MCF 10A (cell line): ENCODE data around the gene CSAD. TPM values are rescaled to one million over a fixed set of nuclear protein-coding genes. Genes with fewer than 3 reads are reported as not detected.

Source experiments
- BruUV-seq: library from RNA; stranded (reverse); fragments of 400-500 nt; replicated peaks from 2 replicates; lab custom pipeline; 2021; lab: Mats Ljungman, UMichigan
- CTCF ChIA-PET: fragments of 300-600 bp; sonication (Branson Sonifier 250); formaldehyde crosslinking; extraction: SDS; loops from one replicate; lab custom pipeline; 2021; ENCODE audit warnings: antibody characterized with exemption, inconsistent platforms; lab: Yijun Ruan, JAX
- POLR2A ChIA-PET: fragments of 300-600, 350-650 bp; sonication (Branson Sonifier 250); formaldehyde crosslinking; extraction: SDS; loops from one replicate; lab custom pipeline; 2020; ENCODE audit warnings: antibody characterized with exemption, inconsistent platforms; lab: Yijun Ruan, JAX
- DNase-seq: peaks from one replicate; pipeline ENCODE4 v3.0.0-alpha.2; 2018; ENCODE audit not compliant: unreplicated experiment
- H3K27ac Mint-ChIP-seq: one replicate; pipeline ENCODE4 v1.8.0; 2022; ENCODE audit warnings: mild to moderate bottlenecking, low read depth, mixed read lengths; ENCODE audit not compliant: unreplicated experiment
- H3K27me3 Mint-ChIP-seq: one replicate; pipeline ENCODE4 v1.8.0; 2022; ENCODE audit warnings: mixed read lengths; ENCODE audit not compliant: insufficient read depth, unreplicated experiment
- H3K36me3 Mint-ChIP-seq: one replicate; pipeline ENCODE4 v1.8.0; 2022; ENCODE audit warnings: mild to moderate bottlenecking, moderate library complexity, mixed read lengths; ENCODE audit not compliant: insufficient read depth, unreplicated experiment
- H3K4me1 Mint-ChIP-seq: one replicate; pipeline ENCODE4 v1.8.0; 2022; ENCODE audit warnings: mixed read lengths; ENCODE audit not compliant: insufficient read depth, unreplicated experiment
- H3K4me3 Mint-ChIP-seq: one replicate; pipeline ENCODE4 v1.8.0; 2022; ENCODE audit warnings: mild to moderate bottlenecking, moderate library complexity, mixed read lengths; ENCODE audit not compliant: unreplicated experiment
- H3K9me3 Mint-ChIP-seq: one replicate; pipeline ENCODE4 v1.8.0; 2022; ENCODE audit warnings: mixed read lengths; ENCODE audit not compliant: unreplicated experiment
- intact Hi-C: fragments of 100-400 bp; cut with micrococcal nuclease; formaldehyde crosslinking; loops from 2 replicates; pipeline ENCODE4 v1.14.1; 2022
- total RNA-seq: library from RNA; stranded (reverse); gene quantifications from 2 replicates; pipeline ENCODE4 v1.2.3, GENCODE V29; 2022
- TF ChIP-seq, protein P1 (sequence below): fragments of 200-600 bp; IDR thresholded peaks from one replicate; pipeline ENCODE4 v1.8.0; 2022; ENCODE audit warnings: antibody characterized with exemption, mild to moderate bottlenecking; ENCODE audit not compliant: unreplicated experiment

CSAD gene
- total RNA-seq, 1 experiment from 2014 or later: 22.7 TPM

DNA sequence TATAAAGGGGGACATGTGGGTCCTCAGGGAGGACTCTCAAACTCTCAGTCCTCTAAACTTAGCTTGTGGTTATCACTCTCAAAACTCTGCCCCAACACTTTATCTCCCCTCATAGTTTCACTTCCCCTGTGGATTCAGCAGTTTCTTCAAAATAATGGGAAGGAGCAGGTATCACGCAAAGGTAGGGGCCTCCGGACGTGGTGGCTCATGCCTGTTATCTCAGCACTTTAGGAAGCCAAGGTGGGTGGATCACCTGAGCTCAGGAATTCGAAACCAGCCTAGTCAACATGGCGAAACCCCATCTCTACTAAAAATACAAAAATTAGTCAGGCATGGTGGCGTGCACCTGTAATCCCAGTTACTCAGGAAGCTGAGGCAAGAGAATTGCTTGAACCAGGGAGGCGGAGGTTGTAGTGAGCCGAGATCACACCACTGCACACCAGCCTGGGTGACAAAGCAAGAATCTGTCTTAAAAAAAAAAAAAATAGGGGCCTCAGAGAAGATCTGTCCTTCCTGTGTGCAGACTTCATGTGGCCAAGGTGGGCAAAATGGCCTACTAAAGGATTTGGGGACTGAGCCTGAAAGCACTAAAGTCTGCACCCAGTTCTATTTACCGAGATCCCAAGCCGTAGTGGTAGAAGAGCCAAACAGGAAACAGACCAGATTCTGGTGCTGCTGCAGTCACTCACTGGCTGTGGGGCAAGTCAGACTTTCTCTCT lies 19.9 kb upstream of the CSAD start:
- H3K27me3 Mint-ChIP-seq: no peaks in the 10 kb centered on the region
- CTCF ChIA-PET: interaction anchor here (0.7 to 1.7 kb wide), 4 partner anchors 10 to 86 kb away, joined by 3 to 9 read pairs (median 4); no protein-coding TSS in a partner anchor

DNA sequence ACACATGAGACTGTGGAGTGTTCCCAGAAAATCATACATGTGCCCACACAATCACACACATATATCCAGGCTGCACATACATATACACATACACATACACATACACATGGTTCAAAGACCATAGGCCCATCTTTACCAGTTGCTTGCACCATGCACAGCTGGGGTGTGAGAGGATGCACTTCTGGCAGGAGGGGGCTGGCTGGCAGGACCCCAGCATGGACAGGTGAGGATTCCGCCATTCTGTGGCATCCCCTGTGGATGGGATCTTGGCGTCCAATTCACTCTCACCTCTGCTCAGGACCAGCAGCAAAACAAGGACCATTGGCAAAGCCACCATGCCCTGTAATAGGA lies 19.4 kb upstream of the CSAD start:
- Mint-ChIP-seq H3K4me3 (no peak overlapping the region), H3K27ac (no peak overlapping the region), H3K27me3 (no peaks in the 10 kb centered on the region), H3K36me3 (no peaks in the 10 kb centered on the region), H3K9me3 (no peaks in the 10 kb centered on the region), H3K4me1 (peaks cover 21% of the 10 kb centered on the region)
- DNase-seq: no peak
- intact Hi-C loops: no loop called here
- CTCF ChIA-PET: interaction anchor here (1.0 to 1.7 kb wide), 2 partner anchors 10 to 13 kb away, joined by 4 to 9 read pairs; no protein-coding TSS in a partner anchor
- BruUV-seq: no TSS peak
- TF ChIP-seq, protein P1, sequence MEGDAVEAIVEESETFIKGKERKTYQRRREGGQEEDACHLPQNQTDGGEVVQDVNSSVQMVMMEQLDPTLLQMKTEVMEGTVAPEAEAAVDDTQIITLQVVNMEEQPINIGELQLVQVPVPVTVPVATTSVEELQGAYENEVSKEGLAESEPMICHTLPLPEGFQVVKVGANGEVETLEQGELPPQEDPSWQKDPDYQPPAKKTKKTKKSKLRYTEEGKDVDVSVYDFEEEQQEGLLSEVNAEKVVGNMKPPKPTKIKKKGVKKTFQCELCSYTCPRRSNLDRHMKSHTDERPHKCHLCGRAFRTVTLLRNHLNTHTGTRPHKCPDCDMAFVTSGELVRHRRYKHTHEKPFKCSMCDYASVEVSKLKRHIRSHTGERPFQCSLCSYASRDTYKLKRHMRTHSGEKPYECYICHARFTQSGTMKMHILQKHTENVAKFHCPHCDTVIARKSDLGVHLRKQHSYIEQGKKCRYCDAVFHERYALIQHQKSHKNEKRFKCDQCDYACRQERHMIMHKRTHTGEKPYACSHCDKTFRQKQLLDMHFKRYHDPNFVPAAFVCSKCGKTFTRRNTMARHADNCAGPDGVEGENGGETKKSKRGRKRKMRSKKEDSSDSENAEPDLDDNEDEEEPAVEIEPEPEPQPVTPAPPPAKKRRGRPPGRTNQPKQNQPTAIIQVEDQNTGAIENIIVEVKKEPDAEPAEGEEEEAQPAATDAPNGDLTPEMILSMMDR: no peak
- POLR2A ChIA-PET: interaction anchor here (2.1 kb wide), 1 partner anchor 19 kb away, joined by 5 read pairs; the partner anchor contains the start of genes CSAD and ZNF740

More for the DNA sequence above, 19.9 kb upstream of the CSAD start:
- H3K36me3 Mint-ChIP-seq: no peaks in the 10 kb centered on the region
- H3K4me1 Mint-ChIP-seq: peaks cover 15% of the 10 kb centered on the region
- TF ChIP-seq, protein P1: no peak
- POLR2A ChIA-PET: interaction anchor here (2.1 kb wide), 1 partner anchor 20 kb away, joined by 5 read pairs; the partner anchor contains the start of genes CSAD and ZNF740
- no peak overlapping the region for H3K4me3 Mint-ChIP-seq
- no TSS peak for BruUV-seq
- intact Hi-C loops: no loop called here
- DNase-seq: no peak
- no peaks in the 10 kb centered on the region for H3K9me3 Mint-ChIP-seq
- H3K27ac Mint-ChIP-seq: no peak overlapping the region

DNA sequence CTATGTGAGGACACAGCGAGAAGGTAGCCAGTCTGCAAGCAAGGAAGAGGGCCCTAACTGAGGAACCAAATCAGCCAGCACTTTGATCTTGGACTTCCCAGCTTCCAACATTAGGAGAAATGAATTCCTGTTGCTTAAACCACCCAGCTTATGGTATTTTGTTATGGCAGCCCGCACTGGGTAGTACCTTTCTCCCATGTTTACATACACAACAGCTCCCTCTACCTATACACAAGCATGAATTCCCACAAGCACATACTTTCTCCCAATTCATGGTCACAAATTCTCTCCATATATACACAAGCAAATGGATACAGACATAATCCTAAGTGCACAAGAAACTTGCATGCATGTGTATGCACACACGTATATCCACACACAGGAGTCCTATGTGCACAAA lies 19.0 kb upstream of the CSAD start:
- Mint-ChIP-seq H3K27ac (no peak overlapping the region), H3K9me3 (no peaks in the 10 kb centered on the region), H3K4me3 (no peak overlapping the region), H3K27me3 (no peaks in the 10 kb centered on the region), H3K4me1 (peaks cover 21% of the 10 kb centered on the region), H3K36me3 (no peaks in the 10 kb centered on the region)
- DNase-seq: no peak
- intact Hi-C loops: no loop called here
- ChIA-PET CTCF (interaction anchor here (0.5 to 1.7 kb wide), 6 partner anchors 9 to 353 kb away, joined by 3 to 9 read pairs (median 3); no protein-coding TSS in a partner anchor), POLR2A (interaction anchor here (0.7 kb wide), 1 partner anchor 12 kb away, joined by 3 read pairs; no protein-coding TSS in a partner anchor)
- BruUV-seq: no TSS peak
- TF ChIP-seq, protein P1: no peak

DNA sequence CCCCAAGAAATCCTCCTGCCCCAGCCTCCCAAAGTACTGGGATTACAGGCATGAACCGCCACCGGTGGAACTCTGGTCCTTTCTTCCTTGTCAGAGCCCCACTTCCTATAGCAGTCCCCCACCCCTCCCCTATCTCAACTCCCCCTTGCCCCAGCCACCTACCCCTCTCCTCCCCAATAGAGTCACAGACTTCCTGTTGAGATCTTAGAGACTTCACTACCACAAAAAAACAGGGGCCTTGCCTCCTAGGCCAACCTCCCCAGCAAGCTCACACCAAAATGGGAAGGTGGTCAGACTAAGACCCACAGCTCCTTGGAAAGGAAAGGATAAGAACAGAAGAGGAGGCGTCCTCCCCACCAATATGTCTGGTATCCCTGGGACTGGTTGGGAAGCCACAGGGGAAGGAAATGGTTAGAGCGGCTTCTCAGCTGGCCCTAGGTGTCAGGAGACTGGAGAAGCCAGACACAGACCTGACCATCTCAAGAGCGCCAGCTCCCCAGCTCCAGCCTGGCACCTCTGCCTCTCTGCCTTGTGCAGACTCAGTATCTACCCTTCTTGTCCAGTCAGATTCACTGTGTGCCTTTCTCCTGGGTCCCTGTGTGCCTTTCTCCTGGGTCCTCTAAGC lies 17.9 kb upstream of the CSAD start:
- CTCF ChIA-PET: interaction anchor here (1.1 to 1.5 kb wide), 5 partner anchors 8 to 99 kb away, joined by 3 to 4 read pairs (median 3); a partner anchor contains a TSS
- DNase-seq: no peak
- no peaks in the 10 kb centered on the region for H3K9me3 Mint-ChIP-seq
- H3K4me3 Mint-ChIP-seq: no peak overlapping the region
- no peak overlapping the region for H3K27ac Mint-ChIP-seq
- POLR2A ChIA-PET: no interaction called here
- intact Hi-C loops: no loop called here
- H3K4me1 Mint-ChIP-seq: peaks cover 21% of the 10 kb centered on the region
- no peaks in the 10 kb centered on the region for H3K36me3 Mint-ChIP-seq
- TF ChIP-seq, protein P1: no peak
- BruUV-seq: no TSS peak
- H3K27me3 Mint-ChIP-seq: no peaks in the 10 kb centered on the region
